Measurements from ENCODE around the gene NOP9.

Gene NOP9

GRCh38 chr14:24263848-24264247 is 35.8 kb upstream of the NOP9 start:
- TF ChIP-seq CTCF (IDR thresholded peaks at IDR 0.05; ENCODE audit: insufficient read depth, low read depth, low read length, missing control alignments): no peak
- DNase-seq (ENCODE audit: low read depth): peak; percentile 70

GRCh38 chr14:24264298-24264697 is 35.4 kb upstream of the NOP9 start:
- H3K4me3 ChIP-seq (ENCODE audit: low read length): peak overlapping the region; percentile 55
- no peak for TF ChIP-seq CTCF (IDR thresholded peaks at IDR 0.05; ENCODE audit: insufficient read depth, low read depth, low read length, missing control alignments)
- DNase-seq (ENCODE audit: low read depth): peak; percentile 89

More at GRCh38 chr14:24263848-24264247, 35.8 kb upstream of the NOP9 start:
- H3K4me3 ChIP-seq (ENCODE audit: low read length): peak overlapping the region; percentile 55

- TF ChIP-seq CTCF (IDR thresholded peaks at IDR 0.05; ENCODE audit: insufficient read depth, low read depth, low read length, missing control alignments): no peak
- DNase-seq (ENCODE audit: low read depth): no peak
- H3K4me3 ChIP-seq (ENCODE audit: low read length): no peak overlapping the region
These were observed 33.1 kb upstream of the NOP9 start for GRCh38 chr14:24266344-24267244.

- TF ChIP-seq CTCF (IDR thresholded peaks at IDR 0.05; ENCODE audit: insufficient read depth, low read depth, low read length, missing control alignments): no peak
- no peak overlapping the region for H3K4me3 ChIP-seq (ENCODE audit: low read length)
- no peak for DNase-seq (ENCODE audit: low read depth)
These were observed 32.1 kb upstream of the NOP9 start for GRCh38 chr14:24267516-24267915.

GRCh38 chr14:24268225-24268624 is 31.4 kb upstream of the NOP9 start:
- DNase-seq (ENCODE audit: low read depth): no peak
- no peak overlapping the region for H3K4me3 ChIP-seq (ENCODE audit: low read length)
- TF ChIP-seq CTCF (IDR thresholded peaks at IDR 0.05; ENCODE audit: insufficient read depth, low read depth, low read length, missing control alignments): no peak

- H3K4me3 ChIP-seq (ENCODE audit: low read length): no peak overlapping the region
These were observed 30.3 kb upstream of the NOP9 start for GRCh38 chr14:24269368-24269767.

More at GRCh38 chr14:24269368-24269767, 30.3 kb upstream of the NOP9 start:
- no peak for TF ChIP-seq CTCF (IDR thresholded peaks at IDR 0.05; ENCODE audit: insufficient read depth, low read depth, low read length, missing control alignments)
- DNase-seq (ENCODE audit: low read depth): no peak

Measured in epithelial cell of esophagus (primary cell).